GM19238 (cell line): ENCODE data around the gene SGF29.
"Not testable (repeated sequence)": the region's sequence is repeated elsewhere in the genome, so short reads cannot be mapped to it uniquely, and the experiment has no call there.

Source experiments
- DNase-seq: peaks from one replicate; pipeline ENCODE4 v3.0.0; 2011; ENCODE audit warnings: low spot score; ENCODE audit not compliant: insufficient read length

The SGF29 gene

DNA sequence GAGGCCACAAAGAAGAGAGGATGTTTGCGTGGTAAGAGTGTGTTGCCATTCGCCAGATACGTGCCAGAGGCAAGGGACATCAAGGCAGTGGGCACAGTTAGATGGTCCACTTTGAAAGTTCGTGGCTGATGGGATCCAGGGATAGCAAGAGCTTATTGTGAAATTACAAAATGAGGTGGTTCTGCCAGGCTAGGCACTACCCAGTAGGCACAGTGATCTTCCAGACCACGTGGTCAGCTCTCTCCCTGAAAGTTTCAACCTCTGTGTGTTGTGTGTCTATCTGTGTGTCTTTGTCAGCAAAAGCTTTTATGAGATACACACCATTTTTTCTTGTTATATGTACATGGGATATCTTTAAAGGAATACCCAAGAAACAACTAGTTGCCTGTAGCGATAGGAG is 9.5 kb downstream of the SGF29 start:
- no peak for DNase-seq

GRCh38 chr16:28566233-28566925 is 12.7 kb downstream of the SGF29 start:
- not testable (repeated sequence) for DNase-seq

GRCh38 chr16:28567292-28567691 is 13.6 kb downstream of the SGF29 start:
- no peak for DNase-seq

DNA sequence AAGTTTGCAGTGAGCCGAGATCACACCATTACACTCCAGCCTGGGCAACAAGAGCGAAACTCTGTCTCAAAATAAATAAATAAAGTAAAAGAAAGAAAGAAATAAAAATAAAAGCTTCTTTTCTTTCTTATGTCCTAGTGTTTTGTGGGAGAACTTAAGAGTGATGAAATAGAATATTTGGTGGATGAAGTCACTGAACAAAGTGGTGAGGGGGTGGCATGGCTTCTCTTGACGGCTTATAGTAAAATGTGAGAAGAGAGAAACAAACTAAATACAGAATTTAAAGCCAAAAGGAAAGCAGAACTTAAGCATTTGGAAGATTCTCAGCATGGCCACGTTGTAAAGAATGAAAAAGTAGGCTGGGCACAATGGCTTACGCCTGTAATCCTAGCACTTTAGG is 15.3 kb downstream of the SGF29 start:
- no peak for DNase-seq

- DNase-seq, result no peak
Measured at GRCh38 chr16:28569968-28570752, 16.4 kb downstream of the SGF29 start.

- DNase-seq, result no peak
Measured at GRCh38 chr16:28572696-28573510, 19.2 kb downstream of the SGF29 start.

- DNase-seq, result no peak
Measured at GRCh38 chr16:28573738-28574718, 20.3 kb downstream of the SGF29 start.

GRCh38 chr16:28574925-28575324 is 21.2 kb downstream of the SGF29 start:
- no peak for DNase-seq

DNA sequence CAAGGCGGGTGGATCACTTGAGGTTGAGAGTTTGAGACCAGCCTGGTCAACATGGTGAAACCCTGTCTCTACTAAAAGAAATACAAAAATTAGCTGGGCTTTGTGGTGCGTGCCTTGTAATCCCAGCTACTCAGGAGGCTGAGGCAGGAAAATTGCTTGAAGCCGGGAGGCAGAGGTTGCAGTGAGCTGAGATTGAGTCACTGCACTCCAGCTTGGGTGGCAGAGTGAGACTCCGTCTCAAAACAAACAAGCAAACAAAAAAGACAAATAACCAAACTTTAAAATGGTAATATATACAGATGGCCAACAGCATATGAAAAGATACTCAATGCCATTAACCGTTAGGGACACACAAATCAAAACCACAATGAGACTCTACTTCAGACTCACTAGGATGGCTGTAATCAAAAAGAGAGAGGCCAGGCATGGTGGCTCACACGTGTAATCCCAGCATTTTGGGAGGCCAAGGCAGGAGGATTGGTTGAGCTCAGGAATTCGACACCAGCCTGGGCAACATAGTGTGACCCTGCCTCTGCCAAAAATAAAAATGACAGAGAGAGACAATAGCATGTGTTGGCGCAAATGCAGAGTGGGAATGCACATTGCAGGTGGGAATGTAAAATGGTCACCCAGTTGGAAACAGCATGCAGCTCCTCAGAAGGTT is 21.9 kb downstream of the SGF29 start:
- no peak for DNase-seq

GRCh38 chr16:28580726-28581315 is 27.1 kb downstream of the SGF29 start:
- DNase-seq, result no peak

DNA sequence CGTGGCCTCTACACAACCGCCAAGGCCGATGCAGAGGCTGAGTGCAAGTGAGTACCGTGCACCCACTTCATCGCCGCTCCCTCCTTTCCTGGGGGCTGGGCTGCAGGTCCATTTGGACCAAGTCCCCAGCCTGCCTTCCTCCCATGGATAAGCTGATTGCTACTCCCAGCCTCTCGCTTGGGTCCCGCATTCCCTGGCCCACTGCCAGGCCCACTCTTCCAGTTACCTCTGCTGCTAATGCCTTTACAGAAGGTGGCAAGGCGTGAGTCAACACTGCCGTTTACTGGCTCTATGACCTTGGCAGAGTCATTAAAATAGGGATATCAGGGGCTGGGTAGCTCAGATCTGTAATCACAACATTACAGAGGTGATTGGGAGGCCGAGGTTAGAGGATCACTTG is 32.0 kb downstream of the SGF29 start:
- DNase-seq, result no peak

GRCh38 chr16:28586466-28586865 is 32.7 kb downstream of the SGF29 start:
- DNase-seq, result no peak

DNA sequence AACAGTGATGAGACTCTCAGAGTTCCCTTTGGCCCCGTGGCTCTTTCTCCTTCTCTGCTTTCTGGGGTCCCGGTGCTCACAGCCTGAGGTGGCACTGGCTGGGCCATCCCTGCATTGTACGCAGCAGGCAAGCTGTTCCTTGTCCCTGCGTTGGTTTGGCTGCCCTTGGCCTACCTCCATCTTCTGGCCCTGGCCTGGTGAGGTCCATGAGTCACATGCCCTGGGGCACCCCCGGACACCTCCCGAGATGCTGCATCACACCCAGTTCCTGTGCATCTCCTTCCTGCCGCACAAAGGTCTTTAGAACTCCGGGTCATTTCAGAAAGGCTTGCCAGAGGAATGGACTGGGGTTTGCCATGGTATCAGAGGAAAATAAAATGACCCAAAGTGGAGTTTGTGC is 33.7 kb downstream of the SGF29 start:
- DNase-seq, result no peak

- no peak for DNase-seq
Measured at GRCh38 chr16:28589069-28589468, 35.3 kb downstream of the SGF29 start.

DNA sequence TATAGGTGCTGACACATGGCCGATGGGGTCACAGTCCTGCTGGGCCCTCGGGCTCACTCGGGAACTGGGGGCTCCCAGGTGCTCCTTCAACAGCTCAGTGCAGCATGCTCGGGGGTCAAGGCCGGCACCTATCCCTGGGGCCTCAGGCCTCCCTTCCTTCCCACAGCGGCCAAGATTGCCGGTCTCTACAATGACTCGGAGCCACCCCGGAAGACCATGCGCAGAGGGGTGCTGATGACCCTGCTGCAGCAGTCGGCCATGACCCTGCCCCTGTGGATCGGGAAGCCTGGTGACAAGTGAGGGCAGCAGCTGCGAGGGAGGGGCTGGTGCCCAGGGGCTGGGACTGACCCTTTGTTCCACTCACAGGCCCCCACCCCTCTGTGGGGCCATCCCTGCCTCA is 36.2 kb downstream of the SGF29 start:
- no peak for DNase-seq

DNA sequence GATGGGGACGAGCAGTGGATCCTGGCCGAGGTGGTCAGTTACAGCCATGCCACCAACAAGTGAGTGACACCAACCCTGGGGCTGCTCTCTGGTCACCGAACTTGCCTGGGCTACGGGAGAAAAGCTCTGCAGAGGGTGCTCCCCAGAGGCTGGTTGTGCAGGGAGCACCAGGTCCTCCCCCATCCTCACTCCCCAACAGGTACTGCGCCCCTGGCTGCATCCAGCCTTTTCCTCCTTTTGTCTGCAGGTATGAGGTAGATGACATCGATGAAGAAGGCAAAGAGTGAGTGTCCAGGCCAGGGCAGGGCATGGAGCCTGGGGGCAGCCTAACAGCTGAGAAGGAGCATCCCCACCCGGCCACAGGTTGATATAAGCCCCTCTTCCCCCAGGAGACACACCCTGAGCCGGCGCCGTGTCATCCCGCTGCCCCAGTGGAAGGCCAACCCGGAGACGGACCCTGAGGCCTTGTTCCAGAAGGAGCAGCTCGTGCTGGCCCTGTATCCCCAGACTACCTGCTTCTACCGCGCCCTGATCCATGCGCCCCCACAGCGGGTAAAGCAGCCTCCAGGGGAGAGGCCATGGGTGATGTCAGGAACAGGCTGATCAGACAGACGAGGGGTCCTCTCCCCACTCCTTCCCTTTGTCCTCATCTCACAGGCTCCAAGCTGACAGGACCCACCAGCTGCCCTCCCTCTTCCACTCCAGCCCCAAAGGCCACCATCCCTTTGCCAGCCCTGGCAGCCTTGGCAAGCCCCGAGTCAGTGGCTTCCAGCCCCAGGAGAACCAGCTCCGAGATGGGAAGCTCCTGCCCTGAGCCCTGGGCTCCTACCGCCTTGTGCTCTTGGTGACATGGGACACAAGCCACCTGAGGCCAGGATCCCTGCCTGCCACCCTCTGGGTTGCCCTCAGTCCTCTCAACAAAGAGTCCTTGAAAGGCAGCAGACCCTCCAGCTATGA is 36.9 kb downstream of the SGF29 start:
- DNase-seq, result no peak

- no peak for DNase-seq
Measured at GRCh38 chr16:28591355-28591754, 37.6 kb downstream of the SGF29 start.

- no peak for DNase-seq
Measured at GRCh38 chr16:28592511-28592910, 38.8 kb downstream of the SGF29 start.
